ENCODE measurements around the gene OR6K6.

- no peak for TF ChIP-seq POLR2AphosphoS5 (IDR thresholded peaks at IDR 0.05; ENCODE audit: low read depth, low read length)
- TF ChIP-seq TAF1 (IDR thresholded peaks at IDR 0.05; ENCODE audit: borderline replicate concordance, insufficient read depth, low read length), result no peak
Observed at GRCh38 chr1:158714754-158715153, 39.8 kb upstream of the OR6K6 start.

All from PFSK-1 (cell line).